ENCODE data around the gene SCFD2.

DNA sequence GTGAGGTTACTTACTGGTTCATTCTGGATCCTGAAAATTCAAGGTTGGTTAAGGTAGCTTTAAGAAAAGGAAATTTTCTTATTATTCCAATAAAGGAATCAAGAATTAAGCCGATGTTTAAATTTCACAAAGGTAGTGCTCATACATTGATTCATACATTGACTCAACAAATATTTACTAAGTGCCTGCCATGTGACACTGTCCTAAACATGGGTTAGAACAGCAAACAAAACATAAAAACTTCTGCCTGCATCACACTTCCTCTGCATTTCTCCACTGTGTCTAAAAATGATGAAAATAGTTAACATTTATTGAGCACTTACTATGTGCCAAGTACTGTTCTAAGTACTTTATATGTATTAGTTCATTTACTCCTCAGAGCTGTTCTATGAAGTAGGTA, 428.0 kb downstream of the SCFD2 start:
- TF ChIP-seq, protein P1, sequence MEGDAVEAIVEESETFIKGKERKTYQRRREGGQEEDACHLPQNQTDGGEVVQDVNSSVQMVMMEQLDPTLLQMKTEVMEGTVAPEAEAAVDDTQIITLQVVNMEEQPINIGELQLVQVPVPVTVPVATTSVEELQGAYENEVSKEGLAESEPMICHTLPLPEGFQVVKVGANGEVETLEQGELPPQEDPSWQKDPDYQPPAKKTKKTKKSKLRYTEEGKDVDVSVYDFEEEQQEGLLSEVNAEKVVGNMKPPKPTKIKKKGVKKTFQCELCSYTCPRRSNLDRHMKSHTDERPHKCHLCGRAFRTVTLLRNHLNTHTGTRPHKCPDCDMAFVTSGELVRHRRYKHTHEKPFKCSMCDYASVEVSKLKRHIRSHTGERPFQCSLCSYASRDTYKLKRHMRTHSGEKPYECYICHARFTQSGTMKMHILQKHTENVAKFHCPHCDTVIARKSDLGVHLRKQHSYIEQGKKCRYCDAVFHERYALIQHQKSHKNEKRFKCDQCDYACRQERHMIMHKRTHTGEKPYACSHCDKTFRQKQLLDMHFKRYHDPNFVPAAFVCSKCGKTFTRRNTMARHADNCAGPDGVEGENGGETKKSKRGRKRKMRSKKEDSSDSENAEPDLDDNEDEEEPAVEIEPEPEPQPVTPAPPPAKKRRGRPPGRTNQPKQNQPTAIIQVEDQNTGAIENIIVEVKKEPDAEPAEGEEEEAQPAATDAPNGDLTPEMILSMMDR (IDR thresholded peaks at IDR 0.05; ENCODE audit: borderline replicate concordance, extremely low read depth, low read length, poor library complexity, severe bottlenecking), result no peak
- TF ChIP-seq EZH2 (IDR thresholded peaks at IDR 0.05; ENCODE audit: borderline replicate concordance, low read depth, low read length, severe bottlenecking), result no peak

Measured in DND-41 (cell line).